ENCODE data around the gene CFAP70.

Gene CFAP70

DNA sequence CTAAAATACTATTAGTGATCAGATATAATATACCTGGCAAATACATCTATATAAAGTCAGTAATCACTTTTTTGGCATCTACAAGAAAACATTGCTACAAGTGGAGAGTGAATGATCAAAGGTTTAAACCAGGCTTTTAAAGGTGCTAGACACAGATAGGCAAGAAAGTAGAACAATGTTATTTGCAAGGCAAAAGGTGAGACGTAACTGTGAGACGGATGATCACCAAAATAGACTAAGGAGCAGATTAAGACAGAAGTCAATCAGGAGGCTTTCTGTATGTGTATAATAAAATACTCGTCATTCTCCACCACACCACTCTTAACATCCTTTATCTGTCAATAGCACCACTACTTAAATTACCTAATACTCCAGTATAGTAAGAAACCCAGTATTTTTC lies 46.9 kb upstream of the CFAP70 start:
- TF ChIP-seq, protein P1, sequence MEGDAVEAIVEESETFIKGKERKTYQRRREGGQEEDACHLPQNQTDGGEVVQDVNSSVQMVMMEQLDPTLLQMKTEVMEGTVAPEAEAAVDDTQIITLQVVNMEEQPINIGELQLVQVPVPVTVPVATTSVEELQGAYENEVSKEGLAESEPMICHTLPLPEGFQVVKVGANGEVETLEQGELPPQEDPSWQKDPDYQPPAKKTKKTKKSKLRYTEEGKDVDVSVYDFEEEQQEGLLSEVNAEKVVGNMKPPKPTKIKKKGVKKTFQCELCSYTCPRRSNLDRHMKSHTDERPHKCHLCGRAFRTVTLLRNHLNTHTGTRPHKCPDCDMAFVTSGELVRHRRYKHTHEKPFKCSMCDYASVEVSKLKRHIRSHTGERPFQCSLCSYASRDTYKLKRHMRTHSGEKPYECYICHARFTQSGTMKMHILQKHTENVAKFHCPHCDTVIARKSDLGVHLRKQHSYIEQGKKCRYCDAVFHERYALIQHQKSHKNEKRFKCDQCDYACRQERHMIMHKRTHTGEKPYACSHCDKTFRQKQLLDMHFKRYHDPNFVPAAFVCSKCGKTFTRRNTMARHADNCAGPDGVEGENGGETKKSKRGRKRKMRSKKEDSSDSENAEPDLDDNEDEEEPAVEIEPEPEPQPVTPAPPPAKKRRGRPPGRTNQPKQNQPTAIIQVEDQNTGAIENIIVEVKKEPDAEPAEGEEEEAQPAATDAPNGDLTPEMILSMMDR (conservative IDR thresholded peaks at IDR 0.05; ENCODE audit: low read depth, low read length): no peak
- Histone ChIP-seq H2AFZ (ENCODE audit: low read depth) (no peak overlapping the region), H3K4me3 (IDR thresholded peaks at IDR 0.05; ENCODE audit: insufficient read depth, low read depth, low read length) (no peak overlapping the region), H3K79me2 (ENCODE audit: insufficient read depth, low read depth) (peaks cover 96% of the 10 kb centered on the region), H3K36me3 (ENCODE audit: insufficient read depth) (no peaks in the 10 kb centered on the region), H3K4me2 (no peak overlapping the region), H3K4me1 (ENCODE audit: low read depth, poor library complexity, severe bottlenecking) (no peaks in the 10 kb centered on the region), H4K20me1 (ENCODE audit: insufficient read depth) (peaks cover 16% of the 10 kb centered on the region), H3K27ac (no peak overlapping the region), H3K27me3 (ENCODE audit: insufficient read depth, low read depth) (no peaks in the 10 kb centered on the region), H3K9ac (no peak overlapping the region)

- Histone ChIP-seq H3K4me3 (IDR thresholded peaks at IDR 0.05; ENCODE audit: insufficient read depth, low read depth, low read length) (no peak overlapping the region), H3K27ac (no peak overlapping the region), H3K4me2 (no peak overlapping the region), H3K36me3 (ENCODE audit: insufficient read depth) (no peaks in the 10 kb centered on the region), H3K79me2 (ENCODE audit: insufficient read depth, low read depth) (peaks cover 95% of the 10 kb centered on the region), H3K27me3 (ENCODE audit: insufficient read depth, low read depth) (no peaks in the 10 kb centered on the region), H3K9ac (no peak overlapping the region), H3K4me1 (ENCODE audit: low read depth, poor library complexity, severe bottlenecking) (no peaks in the 10 kb centered on the region), H2AFZ (ENCODE audit: low read depth) (no peak overlapping the region), H4K20me1 (ENCODE audit: insufficient read depth) (peaks cover 16% of the 10 kb centered on the region)
- TF ChIP-seq, protein P1 (conservative IDR thresholded peaks at IDR 0.05; ENCODE audit: low read depth, low read length): no peak
These were observed 46.0 kb upstream of the CFAP70 start for GRCh38 chr10:73404690-73405089.

- TF ChIP-seq, protein P1 (conservative IDR thresholded peaks at IDR 0.05; ENCODE audit: low read depth, low read length): no peak
These were observed 43.0 kb upstream of the CFAP70 start for GRCh38 chr10:73401636-73402035.

GRCh38 chr10:73399063-73399462 lies 40.4 kb upstream of the CFAP70 start:
- Histone ChIP-seq H3K4me2 (no peak overlapping the region), H3K27ac (no peak overlapping the region), H4K20me1 (ENCODE audit: insufficient read depth) (no peaks in the 10 kb centered on the region), H3K36me3 (ENCODE audit: insufficient read depth) (peaks cover 4% of the 10 kb centered on the region; the same call in 1 of the 2 replicates), H3K4me1 (ENCODE audit: low read depth, poor library complexity, severe bottlenecking) (no peaks in the 10 kb centered on the region), H3K79me2 (ENCODE audit: insufficient read depth, low read depth) (peaks cover 51% of the 10 kb centered on the region), H2AFZ (ENCODE audit: low read depth) (no peak overlapping the region), H3K4me3 (IDR thresholded peaks at IDR 0.05; ENCODE audit: insufficient read depth, low read depth, low read length) (no peak overlapping the region), H3K9ac (no peak overlapping the region), H3K27me3 (ENCODE audit: insufficient read depth, low read depth) (no peaks in the 10 kb centered on the region)
- TF ChIP-seq, protein P1 (conservative IDR thresholded peaks at IDR 0.05; ENCODE audit: low read depth, low read length): no peak

More at GRCh38 chr10:73401636-73402035, 43.0 kb upstream of the CFAP70 start:
- Histone ChIP-seq H4K20me1 (ENCODE audit: insufficient read depth) (no peaks in the 10 kb centered on the region), H3K9ac (no peak overlapping the region), H3K4me2 (no peak overlapping the region), H3K4me3 (IDR thresholded peaks at IDR 0.05; ENCODE audit: insufficient read depth, low read depth, low read length) (no peak overlapping the region), H3K36me3 (ENCODE audit: insufficient read depth) (no peaks in the 10 kb centered on the region), H3K4me1 (ENCODE audit: low read depth, poor library complexity, severe bottlenecking) (no peaks in the 10 kb centered on the region), H3K27me3 (ENCODE audit: insufficient read depth, low read depth) (no peaks in the 10 kb centered on the region), H2AFZ (ENCODE audit: low read depth) (no peak overlapping the region), H3K27ac (no peak overlapping the region), H3K79me2 (ENCODE audit: insufficient read depth, low read depth) (peaks cover 69% of the 10 kb centered on the region)

Measured in KMS-11 (cell line).